T-helper 2 cell treated with Interferon-gamma antibody and Interleukin-4, amounts not matched to agents 100 ng/mL and 5 ng/mL, for 36 hours (primary cell): ENCODE measurements around the gene KDM2A. TPM values are rescaled to one million over a fixed set of nuclear protein-coding genes. Genes with fewer than 3 reads are reported as not detected.

Source experiments
- intact Hi-C: fragments of 100-400 bp; cut with micrococcal nuclease; formaldehyde crosslinking; loops from one replicate; pipeline ENCODE4 v1.15.1; 2023
- total RNA-seq: library from RNA; stranded (reverse); gene quantifications from 2 replicates; pipeline ENCODE4 v1.2.3, GENCODE V29; 2022

Gene KDM2A
- total RNA-seq, 1 donor from 2014 or later = 97.8 TPM

DNA sequence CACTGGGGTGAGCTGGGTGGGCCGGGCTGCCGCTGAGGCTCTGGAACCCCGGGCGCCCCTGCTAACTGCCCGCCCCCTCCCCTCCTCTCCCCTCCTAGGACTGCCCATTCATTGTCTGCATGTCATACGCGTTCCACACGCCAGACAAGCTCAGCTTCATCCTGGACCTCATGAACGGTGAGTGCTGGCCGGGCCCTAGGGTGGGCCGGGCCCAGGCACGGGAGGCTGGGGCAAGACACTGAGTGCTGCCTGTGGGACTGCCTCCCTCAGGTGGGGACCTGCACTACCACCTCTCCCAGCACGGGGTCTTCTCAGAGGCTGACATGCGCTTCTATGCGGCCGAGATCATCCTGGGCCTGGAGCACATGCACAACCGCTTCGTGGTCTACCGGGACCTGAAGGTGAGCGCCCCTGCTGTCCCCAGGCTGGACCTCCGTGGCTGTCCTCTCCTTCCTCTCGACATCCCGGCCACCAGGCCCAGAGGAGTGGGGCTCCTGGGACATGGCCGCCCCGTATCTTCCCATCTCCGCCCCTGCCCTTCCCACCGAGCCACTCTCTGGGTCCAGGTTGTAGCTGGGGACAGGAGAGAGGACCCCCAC is 162.6 kb downstream of the KDM2A start:
- intact Hi-C loops = no loop called here

- intact Hi-C loops = no loop called here
Observed at GRCh38 chr11:67282155-67282875, 163.3 kb downstream of the KDM2A start.

DNA sequence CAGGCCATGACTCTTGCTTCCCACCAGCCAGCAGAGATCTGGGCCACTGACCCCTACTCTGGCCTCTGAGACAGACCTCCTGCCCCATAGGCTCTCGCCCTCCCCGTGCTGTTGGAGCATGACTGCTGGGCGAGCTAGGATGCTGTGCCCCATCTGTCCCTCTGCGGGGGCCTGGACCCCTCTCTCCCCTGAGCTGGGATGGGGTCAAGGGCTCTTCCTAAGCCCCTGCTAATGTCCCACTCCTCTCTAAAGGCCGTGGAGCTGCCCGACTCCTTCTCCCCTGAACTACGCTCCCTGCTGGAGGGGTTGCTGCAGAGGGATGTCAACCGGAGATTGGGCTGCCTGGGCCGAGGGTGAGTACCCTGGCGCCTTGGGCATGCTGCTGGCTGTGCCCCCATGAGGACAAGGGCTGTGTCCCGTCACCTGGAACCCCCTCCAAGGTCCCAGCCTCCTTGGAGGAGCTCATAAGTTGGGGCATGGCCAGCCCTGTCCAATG is 163.9 kb downstream of the KDM2A start:
- intact Hi-C loops = no loop called here

DNA sequence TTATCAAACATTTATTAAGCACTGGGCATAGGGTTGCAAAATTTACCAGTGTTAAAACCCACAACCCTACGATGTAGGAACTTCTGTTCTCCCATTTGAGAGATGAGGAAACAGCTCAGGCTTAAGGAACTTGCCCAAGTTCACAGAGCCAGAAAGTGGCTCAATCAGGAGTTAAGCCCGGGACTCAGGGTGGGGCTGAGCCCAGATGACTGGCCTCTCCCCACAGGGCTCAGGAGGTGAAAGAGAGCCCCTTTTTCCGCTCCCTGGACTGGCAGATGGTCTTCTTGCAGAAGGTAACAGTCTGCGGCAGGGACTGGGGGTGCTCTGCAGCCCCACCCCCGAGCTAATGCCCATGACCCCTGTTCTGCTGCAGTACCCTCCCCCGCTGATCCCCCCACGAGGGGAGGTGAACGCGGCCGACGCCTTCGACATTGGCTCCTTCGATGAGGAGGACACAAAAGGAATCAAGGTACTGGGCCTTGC is 164.5 kb downstream of the KDM2A start:
- intact Hi-C loops = no loop called here

DNA sequence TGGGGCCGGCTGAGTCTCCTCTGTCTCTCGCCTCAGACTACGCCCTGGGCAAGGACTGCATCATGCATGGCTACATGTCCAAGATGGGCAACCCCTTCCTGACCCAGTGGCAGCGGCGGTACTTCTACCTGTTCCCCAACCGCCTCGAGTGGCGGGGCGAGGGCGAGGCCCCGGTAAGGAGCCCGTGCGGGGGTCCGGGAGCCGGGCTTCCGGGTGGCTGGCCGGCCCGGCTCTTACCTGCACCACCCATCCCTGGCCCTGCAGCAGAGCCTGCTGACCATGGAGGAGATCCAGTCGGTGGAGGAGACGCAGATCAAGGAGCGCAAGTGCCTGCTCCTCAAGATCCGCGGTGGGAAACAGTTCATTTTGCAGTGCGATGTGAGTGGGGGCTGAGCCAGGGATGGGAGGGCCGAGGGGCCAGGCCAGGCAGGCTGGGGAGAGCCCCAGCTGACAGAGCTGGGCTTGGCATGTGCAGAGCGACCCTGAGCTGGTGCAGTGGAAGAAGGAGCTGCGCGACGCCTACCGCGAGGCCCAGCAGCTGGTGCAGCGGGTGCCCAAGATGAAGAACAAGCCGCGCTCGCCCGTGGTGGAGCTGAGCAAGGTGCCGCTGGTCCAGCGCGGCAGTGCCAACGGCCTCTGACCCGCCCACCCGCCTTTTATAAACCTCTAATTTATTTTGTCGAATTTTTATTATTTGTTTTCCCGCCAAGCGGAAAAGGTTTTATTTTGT is 165.9 kb downstream of the KDM2A start:
- intact Hi-C loops = loop anchor here (5.0 kb wide), 1 partner anchor 117 kb away; the partner anchor contains the start of genes PPP1CA and TBC1D10C

- intact Hi-C loops = loop anchor here (5.0 kb wide), 1 partner anchor 116 kb away; the partner anchor contains the start of genes PPP1CA and TBC1D10C
Observed at GRCh38 chr11:67285541-67286498, 166.8 kb downstream of the KDM2A start.

DNA sequence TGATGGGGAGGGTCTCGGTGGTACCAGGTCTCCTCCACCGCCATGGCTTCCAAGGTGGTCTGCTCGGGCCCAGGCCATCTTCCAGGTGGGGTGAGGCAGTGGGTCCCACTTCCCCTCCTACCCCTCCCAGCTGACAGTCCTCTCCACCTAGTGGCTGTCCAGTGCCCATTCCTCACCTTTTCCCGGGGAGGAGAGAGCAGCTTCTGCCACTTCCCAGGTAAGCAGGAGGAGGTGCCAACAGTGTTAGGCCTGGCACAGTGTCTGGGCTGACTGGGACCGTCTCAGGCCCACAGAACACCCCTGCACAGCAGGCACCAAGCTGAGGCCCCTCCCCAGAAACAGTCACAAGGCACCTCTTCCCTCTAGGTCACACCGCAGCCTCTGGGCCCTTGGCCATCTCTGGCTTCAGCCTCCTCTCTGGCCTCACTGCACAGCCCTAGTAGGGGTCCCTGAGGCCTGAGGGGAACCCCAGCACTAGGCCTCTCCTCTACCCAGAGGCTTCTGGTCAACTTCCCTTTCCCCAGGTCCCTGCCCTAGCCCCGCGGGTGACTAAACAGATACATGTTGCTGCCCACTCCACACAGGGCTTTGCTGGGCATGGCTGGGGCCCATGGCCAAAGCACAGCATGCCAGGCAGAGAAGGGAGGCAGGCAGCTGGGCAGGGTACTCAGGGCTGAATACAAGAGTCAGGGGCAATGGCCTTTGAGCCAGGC is 167.7 kb downstream of the KDM2A start:
- intact Hi-C loops = loop anchor here (5.0 kb wide), 1 partner anchor 116 kb away; the partner anchor contains the start of genes PPP1CA and TBC1D10C

DNA sequence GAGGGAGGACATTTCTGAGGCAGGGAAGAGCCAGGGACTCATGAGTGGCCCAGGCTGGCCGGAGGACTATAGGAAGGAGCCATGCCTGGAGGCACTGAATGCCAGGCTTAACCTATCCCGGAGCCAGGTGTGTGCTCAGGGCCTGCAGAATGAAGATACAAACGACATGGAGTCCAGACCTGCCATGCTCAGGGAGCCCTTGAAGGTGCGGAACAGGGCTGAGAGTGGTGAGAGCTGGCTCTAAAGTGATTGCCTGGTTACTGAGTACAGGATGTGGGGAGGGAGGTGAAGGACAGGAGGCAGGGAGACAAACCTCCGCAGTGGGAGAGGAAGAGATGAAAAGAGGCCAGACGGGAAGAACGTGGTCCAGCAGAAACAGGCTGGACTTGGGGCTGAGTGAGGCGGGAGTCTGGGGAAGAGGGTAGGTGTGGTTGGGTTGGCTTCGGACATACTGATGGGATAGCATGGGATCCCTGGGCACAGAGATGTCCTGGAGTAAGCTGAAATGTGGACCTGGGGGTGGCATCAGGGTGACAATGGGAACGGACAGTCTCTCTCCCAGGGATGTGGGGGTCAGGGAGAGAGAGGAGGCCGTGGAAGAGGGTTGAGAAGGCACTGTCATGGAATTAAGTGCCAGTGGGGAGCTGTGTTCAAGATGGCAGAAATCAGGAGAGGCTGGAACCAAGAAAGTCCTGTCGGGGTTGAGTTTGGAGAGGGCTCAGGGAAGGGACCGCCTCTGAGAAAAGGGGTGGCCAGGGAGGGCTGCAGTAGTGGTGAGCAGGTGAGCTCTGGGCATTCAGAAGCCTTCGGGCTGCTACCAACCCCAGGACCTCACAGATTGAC is 168.5 kb downstream of the KDM2A start:
- intact Hi-C loops = loop anchor here (1.0 to 5.0 kb wide), 5 partner anchors 10 to 169 kb away; partner anchors contain the start of genes KDM2A, PPP1CA and TBC1D10C

- intact Hi-C loops = loop anchor here (1.0 to 5.0 kb wide), 5 partner anchors 11 to 169 kb away; partner anchors contain the start of genes KDM2A, PPP1CA and TBC1D10C
Observed at GRCh38 chr11:67288198-67288451, 169.1 kb downstream of the KDM2A start.

- intact Hi-C loops = loop anchor here (1.0 to 5.0 kb wide), 5 partner anchors 11 to 170 kb away; partner anchors contain the start of genes KDM2A, PPP1CA and TBC1D10C
Observed at GRCh38 chr11:67288452-67289225, 169.6 kb downstream of the KDM2A start.

GRCh38 chr11:67289226-67289650 is 170.2 kb downstream of the KDM2A start, which contains the start of gene ANKRD13D:
Gene ANKRD13D (plus strand): TSS chr11:67289303. CDS start chr11:67289461, 158 bp downstream.
- intact Hi-C loops = loop anchor here (2.0 to 5.0 kb wide), 2 partner anchors 113 to 170 kb away; partner anchors contain the start of genes KDM2A, PPP1CA and TBC1D10C

DNA sequence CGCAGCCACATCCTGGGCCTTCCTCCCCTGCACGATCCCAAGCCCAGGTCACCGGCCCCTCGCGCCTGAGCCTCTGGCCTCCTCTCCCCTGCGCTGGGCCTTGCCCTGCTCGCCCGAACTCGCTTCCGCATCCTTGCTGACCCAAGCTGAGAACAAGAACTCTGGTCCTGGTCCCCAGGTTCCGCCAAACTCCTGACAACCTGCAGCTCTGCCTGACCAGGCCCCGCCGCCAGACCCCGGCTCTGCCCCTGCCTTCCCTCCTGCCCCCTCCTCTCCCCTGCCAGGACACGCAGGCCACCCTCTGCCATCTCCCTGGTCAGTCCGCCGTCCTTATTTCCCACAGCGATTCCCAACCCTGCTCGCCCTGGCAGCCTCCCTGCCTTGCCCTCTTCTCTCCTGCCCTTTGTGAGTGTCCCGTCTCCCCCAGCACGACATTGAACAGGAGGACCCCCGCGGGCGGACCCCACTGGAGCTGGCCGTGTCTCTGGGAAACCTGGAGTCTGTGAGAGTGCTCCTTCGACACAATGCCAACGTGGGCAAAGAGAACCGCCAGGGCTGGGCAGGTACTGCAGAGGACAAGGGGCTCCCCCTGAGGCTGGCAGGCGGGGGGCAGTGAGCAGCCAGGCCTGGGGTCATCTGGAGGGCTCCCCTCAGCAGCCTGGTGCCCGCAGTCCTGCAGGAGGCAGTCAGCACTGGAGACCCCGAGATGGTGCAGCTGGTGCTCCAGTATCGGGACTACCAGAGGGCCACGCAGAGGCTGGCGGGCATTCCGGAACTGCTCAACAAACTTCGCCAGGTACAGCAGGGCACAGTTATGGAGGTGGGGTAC is 170.8 kb downstream of the KDM2A start:
- intact Hi-C loops = loop anchor here (2.0 to 5.0 kb wide), 2 partner anchors 112 to 171 kb away; partner anchors contain the start of genes KDM2A, PPP1CA and TBC1D10C

DNA sequence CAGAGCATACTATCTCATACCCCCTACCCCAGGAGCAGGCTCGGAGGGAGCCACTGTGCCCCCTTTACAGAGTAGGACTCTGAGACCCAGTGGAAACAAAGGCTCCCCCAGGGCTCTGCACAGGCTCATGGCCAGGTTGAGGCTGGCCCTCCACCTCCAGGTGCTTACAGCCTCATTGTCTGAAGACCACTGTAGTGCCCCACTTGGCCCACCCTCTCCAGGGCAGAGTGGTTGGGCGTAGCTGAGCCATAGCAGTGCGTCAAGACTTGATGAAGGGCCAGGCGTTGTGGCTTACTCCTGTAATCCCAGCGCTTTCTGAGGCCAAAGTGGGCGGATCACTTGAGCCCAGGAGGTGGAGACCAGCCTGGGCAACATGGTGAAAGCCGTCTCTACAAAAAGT is 171.7 kb downstream of the KDM2A start:
- intact Hi-C loops = no loop called here

DNA sequence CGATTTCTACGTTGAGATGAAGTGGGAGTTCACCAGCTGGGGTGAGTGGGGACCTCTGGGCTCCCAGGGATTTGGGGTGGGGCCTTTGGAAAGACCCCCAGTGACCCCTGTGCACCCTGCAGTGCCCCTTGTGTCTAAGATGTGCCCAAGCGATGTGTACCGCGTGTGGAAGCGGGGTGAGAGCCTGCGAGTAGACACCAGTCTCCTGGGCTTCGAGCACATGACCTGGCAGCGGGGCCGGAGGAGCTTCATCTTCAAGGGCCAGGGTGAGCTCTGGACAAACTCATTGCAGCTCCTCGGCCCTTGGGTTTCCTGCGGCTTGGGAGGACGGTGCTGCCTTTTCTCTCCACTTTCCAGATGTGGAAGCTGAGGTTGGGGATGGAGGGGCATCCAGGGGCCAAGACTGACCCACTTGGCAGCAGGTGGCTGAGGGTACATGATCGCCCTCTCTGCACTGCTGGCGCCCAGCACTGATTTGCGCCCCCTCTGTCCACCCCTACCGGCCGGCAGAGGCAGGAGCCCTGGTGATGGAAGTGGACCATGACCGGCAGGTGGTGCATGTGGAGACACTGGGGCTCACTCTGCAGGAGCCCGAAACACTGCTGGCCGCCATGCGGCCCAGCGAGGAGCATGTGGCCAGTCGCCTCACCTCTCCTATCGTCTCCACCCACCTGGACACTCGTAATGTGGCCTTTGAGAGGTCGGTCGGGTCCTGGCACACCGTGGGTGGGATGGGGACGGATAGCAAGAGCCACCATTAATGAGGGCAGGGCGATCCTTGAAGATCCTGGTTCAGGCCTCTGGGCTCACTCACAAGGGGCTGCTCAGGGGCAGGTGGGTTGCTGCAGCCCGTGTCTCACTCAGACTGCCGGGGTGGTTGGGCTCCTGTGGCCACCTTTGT is 172.7 kb downstream of the KDM2A start:
- intact Hi-C loops = no loop called here

- intact Hi-C loops = no loop called here
Observed at GRCh38 chr11:67292671-67293070, 173.6 kb downstream of the KDM2A start.

DNA sequence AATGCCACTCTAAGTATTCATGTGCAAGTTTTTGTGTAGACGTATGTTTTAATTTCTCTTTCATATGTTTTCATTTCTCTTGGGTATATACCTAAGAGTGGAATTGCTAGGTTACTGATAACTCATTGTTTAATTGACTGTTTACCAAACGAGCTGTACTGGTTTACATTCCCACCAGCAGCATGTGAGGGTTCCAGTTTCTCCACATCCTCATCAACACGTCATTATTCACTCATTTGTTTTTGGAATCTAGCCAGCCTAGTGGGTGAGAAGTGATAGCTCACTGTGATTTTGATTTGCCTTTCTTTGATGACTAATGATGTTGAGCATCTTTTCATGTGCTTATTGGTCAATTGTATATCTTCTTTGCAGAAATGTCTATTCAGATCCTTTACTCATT is 174.0 kb downstream of the KDM2A start:
- intact Hi-C loops = no loop called here
